Loucy (cell line): Measurements from ENCODE around the gene SLC9A6.

Experiments
- H2AFZ ChIP-seq: fragments of 200-600 bp; sonication (generic); 2 replicates; pipeline ENCODE4 v1.6.0; 2016; ENCODE audit warnings: antibody characterized with exemption, mild to moderate bottlenecking, low read length, moderate library complexity
- H3F3A ChIP-seq: fragments of 200-600 bp; 2 replicates; pipeline ENCODE4 v1.6.0; 2016; ENCODE audit warnings: antibody characterized with exemption, low read depth, mild to moderate bottlenecking
- H3K27me3 ChIP-seq: fragments of 200-600 bp; sonication (generic); 2 replicates; pipeline ENCODE4 v1.6.1; 2014; ENCODE audit warnings: low read length, mild to moderate bottlenecking; ENCODE audit not compliant: insufficient read depth, poor library complexity, severe bottlenecking
- H3K36me3 ChIP-seq: fragments of 200-600 bp; sonication (generic); 2 replicates; pipeline ENCODE4 v1.6.1; 2016; ENCODE audit warnings: low read length; ENCODE audit not compliant: insufficient read depth
- H3K4me1 ChIP-seq: fragments of 200-600 bp; sonication (generic); 2 replicates; pipeline ENCODE4 v1.5.1; 2014; ENCODE audit warnings: low read length, mild to moderate bottlenecking; ENCODE audit not compliant: insufficient read depth, poor library complexity, severe bottlenecking
- H3K4me2 ChIP-seq: fragments of 200-600 bp; sonication (generic); 2 replicates; pipeline ENCODE4 v1.6.0; 2014; ENCODE audit warnings: antibody characterized with exemption, low read length, low read depth, mild to moderate bottlenecking; ENCODE audit not compliant: poor library complexity, severe bottlenecking
- H3K4me3 ChIP-seq: fragments of 200-600 bp; sonication (generic); 2 replicates; pipeline ENCODE4 v1.5.1; 2014; ENCODE audit warnings: low read length, mild to moderate bottlenecking, mixed read lengths; ENCODE audit not compliant: poor library complexity, severe bottlenecking
- H3K79me2 ChIP-seq: fragments of 200-600 bp; sonication (generic); 2 replicates; pipeline ENCODE4 v1.6.1; 2014; ENCODE audit warnings: low read length; ENCODE audit not compliant: insufficient read depth
- H3K9ac ChIP-seq: fragments of 200-600 bp; sonication (generic); 2 replicates; pipeline ENCODE4 v1.6.0; 2014; ENCODE audit warnings: mild to moderate bottlenecking, low read depth, low read length, moderate library complexity; ENCODE audit not compliant: poor library complexity, severe bottlenecking
- H3K9me2 ChIP-seq: fragments of 200-600 bp; sonication (generic); replicated peaks from 2 replicates; pipeline ENCODE4 v1.6.1; 2016; ENCODE audit warnings: low read depth, low read length, mixed read lengths
- H3K9me3 ChIP-seq: fragments of 200-600 bp; sonication (generic); 2 replicates; pipeline ENCODE4 v1.6.1; 2014; ENCODE audit warnings: mild to moderate bottlenecking, antibody characterized with exemption, low read length, low read depth; ENCODE audit not compliant: insufficient read depth
- H4K20me1 ChIP-seq: fragments of 200-600 bp; sonication (generic); 2 replicates; pipeline ENCODE4 v1.6.0; 2014; ENCODE audit warnings: antibody characterized with exemption, low read length, mild to moderate bottlenecking; ENCODE audit not compliant: insufficient read depth, poor library complexity, severe bottlenecking
- CTCF ChIP-seq: fragments of 200-600 bp; sonication (generic); conservative IDR thresholded peaks from 2 replicates; pipeline ENCODE4 v1.5.1; 2014; ENCODE audit warnings: mild to moderate bottlenecking, antibody characterized with exemption, low read length
- EZH2phosphoT487 ChIP-seq: fragments of 200-600 bp; IDR thresholded peaks from 2 replicates; pipeline ENCODE4 v1.6.1; 2018; ENCODE audit warnings: antibody characterized with exemption, mild to moderate bottlenecking, moderate library complexity, borderline replicate concordance

SLC9A6 gene

DNA sequence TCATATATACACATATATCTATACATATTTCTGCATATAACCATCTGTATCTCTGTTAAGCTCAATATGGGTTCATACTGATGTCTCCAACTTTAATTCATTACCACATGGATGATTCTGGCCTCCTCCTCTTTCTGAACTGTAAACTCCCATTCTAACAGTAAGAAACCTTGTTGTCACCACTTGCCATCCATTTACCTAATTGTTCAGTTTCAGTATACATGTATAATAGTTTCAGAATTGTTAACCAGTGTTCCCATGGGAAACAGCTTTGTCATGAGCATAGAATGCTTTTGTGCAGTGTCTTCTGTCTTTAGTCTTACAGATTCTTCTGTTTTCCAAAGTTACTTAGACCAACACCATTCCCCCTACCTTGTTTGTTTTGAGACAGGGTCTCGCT is 35.9 kb downstream of the SLC9A6 start:
- Histone ChIP-seq H3F3A (no peaks in the 10 kb centered on the region), H3K4me1 (no peaks in the 10 kb centered on the region), H3K79me2 (no peaks in the 10 kb centered on the region), H3K9ac (no peak overlapping the region), H3K4me3 (no peak overlapping the region), H3K9me2 (no peaks in the 10 kb centered on the region), H3K4me2 (no peak overlapping the region), H3K36me3 (peaks cover 4% of the 10 kb centered on the region; the same call in 1 of the 2 replicates), H2AFZ (no peak overlapping the region), H3K27me3 (no peaks in the 10 kb centered on the region), H4K20me1 (no peaks in the 10 kb centered on the region), H3K9me3 (no peaks in the 10 kb centered on the region)
- TF ChIP-seq EZH2phosphoT487: no peak
- no peak for TF ChIP-seq CTCF

DNA sequence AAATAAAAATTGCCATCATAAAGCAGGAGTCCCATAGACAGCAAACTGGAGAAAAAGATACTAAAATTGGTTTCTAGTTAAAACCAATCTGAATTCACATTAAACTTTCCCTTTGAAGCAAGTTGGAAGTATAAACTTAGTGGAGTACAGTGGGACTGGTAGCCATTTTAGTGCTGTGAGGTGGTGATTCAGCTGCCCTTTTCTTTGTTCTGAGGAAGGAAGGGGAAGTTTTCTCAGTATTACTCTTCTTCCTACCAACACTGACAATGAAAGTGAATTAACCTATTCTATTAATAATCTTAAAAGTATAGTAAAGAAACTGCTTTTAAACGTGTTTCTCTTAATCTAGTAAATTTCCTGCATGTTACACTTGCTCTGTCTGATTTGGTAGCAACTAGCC is 36.7 kb downstream of the SLC9A6 start:
- H3K9me3 ChIP-seq: no peaks in the 10 kb centered on the region
- no peaks in the 10 kb centered on the region for H3K79me2 ChIP-seq
- H2AFZ ChIP-seq: no peak overlapping the region
- no peak overlapping the region for H3K9ac ChIP-seq
- H3K4me2 ChIP-seq: no peak overlapping the region
- H3K9me2 ChIP-seq: no peaks in the 10 kb centered on the region
- no peaks in the 10 kb centered on the region for H4K20me1 ChIP-seq
- TF ChIP-seq EZH2phosphoT487 (no peak), CTCF (no peak)
- H3K27me3 ChIP-seq: no peaks in the 10 kb centered on the region
- no peak overlapping the region for H3K4me3 ChIP-seq
- peaks cover 4% of the 10 kb centered on the region; the same call in 1 of the 2 replicates for H3K36me3 ChIP-seq
- H3K4me1 ChIP-seq: no peaks in the 10 kb centered on the region
- no peaks in the 10 kb centered on the region for H3F3A ChIP-seq

- no peaks in the 10 kb centered on the region for H3K4me1 ChIP-seq
- H3K9me2 ChIP-seq: no peaks in the 10 kb centered on the region
- no peaks in the 10 kb centered on the region for H3K79me2 ChIP-seq
- no peaks in the 10 kb centered on the region for H3F3A ChIP-seq
- no peak overlapping the region for H3K4me2 ChIP-seq
- H3K4me3 ChIP-seq: no peak overlapping the region
- TF ChIP-seq CTCF (no peak), EZH2phosphoT487 (no peak)
- H3K27me3 ChIP-seq: no peaks in the 10 kb centered on the region
- peaks cover 3% of the 10 kb centered on the region; the same call in 1 of the 2 replicates for H3K36me3 ChIP-seq
- no peaks in the 10 kb centered on the region for H3K9me3 ChIP-seq
- no peak overlapping the region for H2AFZ ChIP-seq
- H4K20me1 ChIP-seq: no peaks in the 10 kb centered on the region
- H3K9ac ChIP-seq: no peak overlapping the region
These were observed 39.9 kb downstream of the SLC9A6 start for GRCh38 chrX:136025091-136025490.
